Endothelial cell of umbilical vein (primary cell): ENCODE data around the gene CTNNA2.

ENCODE experiments used
- CTCF ChIP-seq, 2 donors: IDR thresholded peaks; 1 replicate in 1 of 2; 2 replicates in 1 of 2; pipeline ENCODE4 v1.5.1; 2011; ENCODE audit warnings: low read length in 2 of 2, mild to moderate bottlenecking in 2 of 2, moderate library complexity in 2 of 2, control low read depth in 1 of 2, inconsistent platforms in 1 of 2, low read depth in 1 of 2; ENCODE audit not compliant: insufficient read depth in 1 of 2; ENCODE audit errors: extremely low read depth in 1 of 2
- EZH2 ChIP-seq: IDR thresholded peaks from 2 replicates; pipeline ENCODE4 v1.6.1; 2012; ENCODE audit warnings: borderline replicate concordance, low read depth, mild to moderate bottlenecking, moderate library complexity, low read length, inconsistent platforms; ENCODE audit not compliant: severe bottlenecking
- JUN ChIP-seq: IDR thresholded peaks from 2 replicates; pipeline ENCODE4 v1.6.1; 2011; ENCODE audit warnings: borderline replicate concordance, low read depth; ENCODE audit not compliant: insufficient read length, insufficient read depth
- MYC ChIP-seq: IDR thresholded peaks from one replicate; pipeline ENCODE4 v1.6.1; 2011; ENCODE audit warnings: mild to moderate bottlenecking, low read depth, low read length
- POLR2A ChIP-seq: IDR thresholded peaks from 2 replicates; pipeline ENCODE4 v1.6.1; 2012; ENCODE audit warnings: low read depth, mild to moderate bottlenecking, control low read depth, low read length

GRCh38 chr2:79612999-79613398 lies 100.1 kb downstream of the CTNNA2 start:
- TF ChIP-seq CTCF (IDR thresholded peaks at IDR 0.05; ENCODE audit: extremely low read depth in 1 of 2, insufficient read depth in 1 of 2, low read depth in 1 of 2, low read length in 2 of 2) (no peak), POLR2A (no peak), MYC (no peak), JUN (no peak), EZH2 (no peak)
